Keratinocyte (primary cell): ENCODE measurements around the gene ABHD18.

Source experiments
- EZH2 ChIP-seq: IDR thresholded peaks from one replicate; pipeline ENCODE4 v1.6.1; 2012; ENCODE audit warnings: inconsistent platforms, mild to moderate bottlenecking, low read length, moderate library complexity
- TF ChIP-seq, protein P1 (sequence below), 3 experiments: IDR thresholded peaks in 1 of 3; conservative IDR thresholded peaks in 1 of 3; optimal IDR thresholded peaks in 1 of 3; 2 replicates in 2 of 3; 3 replicates in 1 of 3; pipeline versions ENCODE3 to v1.5.1; 2011; ENCODE audit warnings: low read length in 3 of 3, mild to moderate bottlenecking in 3 of 3, moderate library complexity in 2 of 3, control low read depth in 1 of 3, inconsistent platforms in 1 of 3; ENCODE audit not compliant: insufficient read depth in 2 of 3; ENCODE audit errors: extremely low read depth in 1 of 3

GRCh38 chr4:128009428-128009827 is 44.2 kb downstream of the ABHD18 start:
- no peak for TF ChIP-seq EZH2
- TF ChIP-seq, protein P1, sequence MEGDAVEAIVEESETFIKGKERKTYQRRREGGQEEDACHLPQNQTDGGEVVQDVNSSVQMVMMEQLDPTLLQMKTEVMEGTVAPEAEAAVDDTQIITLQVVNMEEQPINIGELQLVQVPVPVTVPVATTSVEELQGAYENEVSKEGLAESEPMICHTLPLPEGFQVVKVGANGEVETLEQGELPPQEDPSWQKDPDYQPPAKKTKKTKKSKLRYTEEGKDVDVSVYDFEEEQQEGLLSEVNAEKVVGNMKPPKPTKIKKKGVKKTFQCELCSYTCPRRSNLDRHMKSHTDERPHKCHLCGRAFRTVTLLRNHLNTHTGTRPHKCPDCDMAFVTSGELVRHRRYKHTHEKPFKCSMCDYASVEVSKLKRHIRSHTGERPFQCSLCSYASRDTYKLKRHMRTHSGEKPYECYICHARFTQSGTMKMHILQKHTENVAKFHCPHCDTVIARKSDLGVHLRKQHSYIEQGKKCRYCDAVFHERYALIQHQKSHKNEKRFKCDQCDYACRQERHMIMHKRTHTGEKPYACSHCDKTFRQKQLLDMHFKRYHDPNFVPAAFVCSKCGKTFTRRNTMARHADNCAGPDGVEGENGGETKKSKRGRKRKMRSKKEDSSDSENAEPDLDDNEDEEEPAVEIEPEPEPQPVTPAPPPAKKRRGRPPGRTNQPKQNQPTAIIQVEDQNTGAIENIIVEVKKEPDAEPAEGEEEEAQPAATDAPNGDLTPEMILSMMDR (optimal IDR thresholded peaks at IDR 0.05 in 1 of 3, IDR thresholded peaks at IDR 0.05 in 1 of 3, conservative IDR thresholded peaks at IDR 0.05 in 1 of 3; ENCODE audit: extremely low read depth in 1 of 3, insufficient read depth in 2 of 3, low read length in 3 of 3) = no peak
